Ishikawa (cell line): ENCODE data around the gene CPT1B.

Experiments
- CEBPB ChIP-seq: IDR thresholded peaks from 2 replicates; pipeline ENCODE4 v1.6.1; 2012
- CREB1 ChIP-seq: IDR thresholded peaks from 2 replicates; pipeline ENCODE4 v1.6.1; 2012; ENCODE audit warnings: low read depth
- EGR1 ChIP-seq: IDR thresholded peaks from 2 replicates; pipeline ENCODE4 v1.6.1; 2012
- EP300 ChIP-seq: IDR thresholded peaks from 2 replicates; pipeline ENCODE4 v1.6.1; 2012; ENCODE audit warnings: borderline replicate concordance
- FOXM1 ChIP-seq: IDR thresholded peaks from 2 replicates; pipeline ENCODE4 v1.6.1; 2012; ENCODE audit warnings: low read depth, borderline replicate concordance
- MAX ChIP-seq: IDR thresholded peaks from 2 replicates; pipeline ENCODE4 v1.6.1; 2012
- NFIC ChIP-seq: IDR thresholded peaks from 2 replicates; pipeline ENCODE4 v1.6.1; 2012
- RAD21 ChIP-seq: IDR thresholded peaks from 2 replicates; pipeline ENCODE4 v1.6.1; 2012; ENCODE audit warnings: low read depth
- REST ChIP-seq: IDR thresholded peaks from 2 replicates; pipeline ENCODE4 v1.6.1; 2012; ENCODE audit warnings: low read depth, mild to moderate bottlenecking
- TAF1 ChIP-seq: IDR thresholded peaks from 2 replicates; pipeline ENCODE4 v1.6.1; 2012; ENCODE audit warnings: low read depth, mild to moderate bottlenecking
- TCF12 ChIP-seq: IDR thresholded peaks from 2 replicates; pipeline ENCODE4 v1.6.1; 2012; ENCODE audit warnings: low read depth
- TEAD4 ChIP-seq: IDR thresholded peaks from 2 replicates; pipeline ENCODE4 v1.6.1; 2012
- YY1 ChIP-seq: IDR thresholded peaks from 2 replicates; pipeline ENCODE4 v1.6.1; 2012; ENCODE audit warnings: low read depth
- ZBTB7A ChIP-seq: IDR thresholded peaks from 2 replicates; pipeline ENCODE4 v1.6.1; 2012; ENCODE audit warnings: low read depth
- TF ChIP-seq, protein P1 (sequence below): IDR thresholded peaks from 2 replicates; pipeline ENCODE4 v1.6.1; 2012

CPT1B gene

DNA sequence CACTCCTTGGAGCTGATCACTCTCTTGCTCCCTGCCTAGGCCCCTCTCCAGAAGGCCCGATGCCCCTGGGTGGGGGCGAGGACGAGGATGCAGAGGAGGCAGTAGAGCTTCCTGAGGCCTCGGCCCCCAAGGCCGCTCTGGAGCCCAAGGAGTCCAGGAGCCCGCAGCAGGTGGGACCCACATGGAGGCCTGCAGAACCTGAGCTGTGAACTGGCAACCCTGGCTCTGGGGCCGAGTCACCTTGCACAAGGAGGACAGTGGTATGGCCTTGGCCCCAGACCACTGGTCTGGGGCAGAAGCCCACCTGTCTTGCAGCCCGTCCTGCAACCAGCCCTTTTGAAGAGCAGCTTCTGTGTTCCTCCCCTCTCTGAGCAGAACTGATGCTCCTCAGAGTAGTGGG, 59.1 kb downstream of the CPT1B start:
- no peak for TF ChIP-seq CREB1
- TF ChIP-seq CEBPB: no peak
- no peak for TF ChIP-seq TCF12
- TF ChIP-seq REST: no peak
- TF ChIP-seq NFIC: no peak
- TF ChIP-seq EP300: no peak
- TF ChIP-seq, protein P1, sequence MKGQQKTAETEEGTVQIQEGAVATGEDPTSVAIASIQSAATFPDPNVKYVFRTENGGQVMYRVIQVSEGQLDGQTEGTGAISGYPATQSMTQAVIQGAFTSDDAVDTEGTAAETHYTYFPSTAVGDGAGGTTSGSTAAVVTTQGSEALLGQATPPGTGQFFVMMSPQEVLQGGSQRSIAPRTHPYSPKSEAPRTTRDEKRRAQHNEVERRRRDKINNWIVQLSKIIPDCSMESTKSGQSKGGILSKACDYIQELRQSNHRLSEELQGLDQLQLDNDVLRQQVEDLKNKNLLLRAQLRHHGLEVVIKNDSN: no peak
- no peak for TF ChIP-seq TAF1
- no peak for TF ChIP-seq ZBTB7A
- no peak for TF ChIP-seq TEAD4
- TF ChIP-seq EGR1: no peak
- TF ChIP-seq YY1: no peak
- no peak for TF ChIP-seq RAD21
- TF ChIP-seq MAX: no peak
- no peak for TF ChIP-seq FOXM1
